AG04449 (cell line): ENCODE measurements around the gene STRAP.
A peak's percentile ranks its signal among the peaks of the same experiment; 100 is the strongest.

Source experiments
- CTCF ChIA-PET: fragments of 350-600 bp; formaldehyde crosslinking; extraction: SDS; loops from one replicate; lab custom pipeline; 2021; ENCODE audit warnings: antibody characterized with exemption; lab: Yijun Ruan, JAX
- POLR2A ChIA-PET: fragments of 400-600, 350-600 bp; formaldehyde crosslinking; extraction: SDS; loops from one replicate; lab custom pipeline; 2020; ENCODE audit warnings: antibody characterized with exemption, inconsistent platforms; lab: Yijun Ruan, JAX
- DNase-seq: peaks from one replicate; pipeline ENCODE4 v3.0.0-alpha.2; 2010; ENCODE audit warnings: low read depth, low spot score
- H3K4me3 ChIP-seq: 2 replicates; pipeline ENCODE4 v1.5.1; 2011; ENCODE audit warnings: low read depth, mild to moderate bottlenecking, control low read depth, low read length
- CTCF ChIP-seq: IDR thresholded peaks from one replicate; pipeline ENCODE4 v1.5.1; 2011; ENCODE audit warnings: mild to moderate bottlenecking, moderate library complexity, low read length, control low read depth, inconsistent platforms; ENCODE audit not compliant: insufficient read depth; ENCODE audit errors: missing control alignments

The STRAP gene

GRCh38 chr12:15928346-15928745 is 46.2 kb downstream of the STRAP start:
- no peak overlapping the region for H3K4me3 ChIP-seq
- peak; percentile 72 for DNase-seq
- CTCF ChIA-PET = interaction anchor here (1.9 kb wide), 1 partner anchor 30 kb away, joined by 6 read pairs; no protein-coding TSS in a partner anchor
- no peak for TF ChIP-seq CTCF
- POLR2A ChIA-PET = no interaction called here

DNA sequence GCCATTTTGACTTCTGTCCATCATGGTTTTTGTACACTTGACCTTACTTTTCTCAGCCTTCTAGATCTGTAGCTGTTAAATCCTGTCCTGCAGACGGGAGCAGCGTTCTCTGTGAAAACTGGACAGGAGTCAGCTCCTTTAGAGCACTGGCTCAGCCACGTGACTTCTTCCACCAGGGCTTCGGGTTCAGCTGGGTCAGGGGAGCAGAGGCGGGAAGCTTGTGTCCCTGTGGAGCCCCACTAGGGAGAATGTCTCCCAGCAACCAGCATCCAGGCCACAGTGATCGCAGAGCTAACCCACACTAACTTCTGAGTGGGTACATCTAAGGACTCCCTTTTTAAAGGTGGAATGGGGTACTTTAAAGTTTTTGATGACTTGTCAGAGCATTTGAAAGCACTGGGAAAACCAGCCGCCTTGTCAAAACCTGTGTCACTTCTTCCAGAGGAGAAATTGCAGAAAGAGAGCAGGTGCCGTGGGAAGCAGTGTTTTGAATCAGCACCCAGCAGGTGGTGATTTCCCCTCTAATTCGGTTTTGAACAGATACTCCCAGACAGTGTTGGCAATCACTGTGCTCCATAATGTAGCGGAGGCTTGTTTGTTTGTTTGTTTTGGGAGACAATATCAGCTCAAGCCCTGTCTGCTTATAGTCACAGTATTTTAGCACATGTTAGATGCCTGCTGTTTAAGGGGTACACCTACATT is 46.8 kb downstream of the STRAP start:
- ChIA-PET POLR2A (no interaction called here), CTCF (interaction anchor here (1.1 to 1.9 kb wide), 2 partner anchors 14 to 31 kb away, joined by 3 to 6 read pairs; no protein-coding TSS in a partner anchor)
- no peak for TF ChIP-seq CTCF

DNA sequence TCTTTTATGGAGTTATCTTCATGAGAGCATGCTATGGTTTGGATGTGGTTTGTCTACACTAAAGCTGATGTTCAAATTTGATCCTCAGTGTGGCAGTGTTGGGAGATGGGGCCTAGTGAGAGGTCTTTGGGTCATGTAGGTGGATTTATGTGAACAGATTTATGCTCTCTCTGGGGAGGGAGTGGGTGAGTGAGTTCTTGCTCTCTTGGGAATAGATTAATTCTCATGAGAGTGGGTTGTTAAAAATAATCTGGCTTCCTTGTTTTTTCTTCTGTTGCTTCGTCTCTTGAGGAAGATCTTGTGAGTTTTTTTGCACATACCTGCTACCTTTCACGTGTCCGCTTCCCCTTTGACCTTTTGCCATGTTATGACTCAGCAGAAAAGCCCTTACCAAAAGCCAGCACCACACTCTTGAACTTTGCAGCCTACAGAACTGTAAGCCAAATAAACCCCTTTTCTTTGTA is 49.4 kb downstream of the STRAP start:
- no peak for DNase-seq
- H3K4me3 ChIP-seq = no peak overlapping the region
- ChIA-PET POLR2A (no interaction called here), CTCF (no interaction called here)
- peak; percentile 9 for TF ChIP-seq CTCF

More for the DNA sequence above, 46.8 kb downstream of the STRAP start:
- DNase-seq = no peak
- H3K4me3 ChIP-seq = no peak overlapping the region

DNA sequence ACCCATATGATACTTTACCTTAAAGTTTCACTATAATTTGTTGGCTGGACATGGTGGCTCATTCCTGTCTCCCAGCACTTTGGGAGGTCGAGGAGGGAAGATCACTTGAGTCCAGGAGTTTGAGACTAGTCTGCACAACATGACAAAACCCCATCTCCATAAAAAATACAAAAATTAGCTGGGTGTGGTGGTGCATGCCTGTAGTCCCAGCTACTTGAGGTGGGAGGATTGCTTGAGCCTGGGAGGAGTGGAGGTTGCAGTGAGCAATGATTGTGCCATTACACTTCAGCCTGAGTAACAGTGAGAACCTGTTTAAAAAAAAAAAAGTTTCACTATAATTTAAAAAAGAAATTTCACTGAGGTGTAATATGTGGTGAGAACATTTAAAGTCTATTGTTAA is 50.1 kb downstream of the STRAP start:
- no peak for DNase-seq
- no peak for TF ChIP-seq CTCF
- POLR2A ChIA-PET = no interaction called here
- CTCF ChIA-PET = no interaction called here
- H3K4me3 ChIP-seq = no peak overlapping the region

- ChIA-PET CTCF (interaction anchor here (1.1 kb wide), 1 partner anchor 343 kb away, joined by 3 read pairs; no protein-coding TSS in a partner anchor), POLR2A (no interaction called here)
- no peak for DNase-seq
- H3K4me3 ChIP-seq = no peak overlapping the region
- no peak for TF ChIP-seq CTCF
These were observed 50.8 kb downstream of the STRAP start for GRCh38 chr12:15932971-15933370.

- DNase-seq = peak; percentile 41
- no peak overlapping the region for H3K4me3 ChIP-seq
- ChIA-PET CTCF (interaction anchor here (0.6 to 1.1 kb wide), 2 partner anchors 49 to 344 kb away, joined by 3 read pairs; no protein-coding TSS in a partner anchor), POLR2A (no interaction called here)
- TF ChIP-seq CTCF = no peak
These were observed 51.6 kb downstream of the STRAP start for GRCh38 chr12:15933751-15934150.
